Upper lobe of left lung (tissue), 4 donors: ENCODE results near the gene MLLT3.

Experiments used
- CTCF ChIP-seq, 6 experiments: fragments of 450-650 bp in 4 of 6; fragments of 200-600 bp in 2 of 6; sonication (generic) in 2 of 6; IDR thresholded peaks; one replicate each; pipeline ENCODE4 v1.5.1; 2016 to 2019; ENCODE audit warnings: antibody characterized with exemption in 6 of 6
- POLR2A ChIP-seq, 4 donors: fragments of 450-650 bp; IDR thresholded peaks; one replicate each; pipeline ENCODE4 v1.5.1; 2016 to 2017; ENCODE audit warnings: antibody characterized with exemption in 4 of 4, mild to moderate bottlenecking in 2 of 4

DNA sequence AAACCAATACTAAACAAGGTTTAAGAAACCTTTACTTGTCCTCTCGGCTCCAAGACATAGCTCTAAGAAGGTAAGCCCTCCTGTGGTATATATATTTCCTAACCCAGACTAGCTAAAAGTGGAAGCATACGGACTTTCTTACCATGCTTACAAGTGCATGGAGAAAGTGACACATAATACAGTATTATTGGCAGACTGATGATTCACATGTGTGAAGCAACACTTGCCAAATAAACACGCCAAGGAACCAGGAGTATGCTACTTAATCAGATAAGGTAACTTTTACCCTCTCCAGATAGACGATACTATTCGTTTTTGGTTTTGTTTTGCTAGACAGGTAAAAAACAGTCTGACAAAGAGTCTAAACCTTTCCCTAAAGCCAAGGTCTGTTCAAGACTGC, 264.1 kb downstream of the MLLT3 start:
- TF ChIP-seq POLR2A (IDR thresholded peaks at IDR 0.05) (no peak), CTCF (IDR thresholded peaks at IDR 0.05) (no peak)
